DND-41 (cell line): ENCODE results near the gene SH3BP2.

Experiments
- ATAC-seq: fragments of 200-7000 bp; cut with Tn5 transposase; 3 replicates; pipeline ENCODE4 v1.9.1; 2021; ENCODE audit warnings: low read depth; ENCODE audit not compliant: insufficient read depth
- DNase-seq: peaks from one replicate; pipeline ENCODE4 v3.0.0-alpha.2; 2020
- H2AFZ ChIP-seq: 2 replicates; pipeline ENCODE4 v1.6.0; 2012; ENCODE audit warnings: low read depth, low read length
- H3K27ac ChIP-seq: 2 replicates; pipeline ENCODE4 v1.5.1; 2012; ENCODE audit warnings: low read length, inconsistent platforms
- H3K27me3 ChIP-seq: fragments of 200-600 bp; sonication (generic); 2 replicates; pipeline ENCODE4 v1.6.0; 2012; ENCODE audit warnings: low read length, mild to moderate bottlenecking, inconsistent platforms; ENCODE audit not compliant: insufficient read depth, poor library complexity
- H3K36me3 ChIP-seq: 2 replicates; pipeline ENCODE4 v1.5.1; 2012; ENCODE audit warnings: low read length, inconsistent platforms; ENCODE audit not compliant: insufficient read depth
- H3K4me1 ChIP-seq: 2 replicates; pipeline ENCODE4 v1.5.1; 2012; ENCODE audit warnings: mild to moderate bottlenecking, low read length; ENCODE audit not compliant: insufficient read depth
- H3K4me2 ChIP-seq: 2 replicates; pipeline ENCODE4 v1.6.0; 2012; ENCODE audit warnings: mild to moderate bottlenecking, moderate library complexity, low read length, inconsistent platforms; ENCODE audit not compliant: insufficient read depth
- H3K4me3 ChIP-seq, 2 experiments: fragments of 200-600 bp in 1 of 2; shearing (Covaris generic) in 1 of 2; 2 replicates each; pipeline ENCODE4 v1.5.1; 2012 to 2016; ENCODE audit warnings: inconsistent platforms in 2 of 2, low read length in 2 of 2, mild to moderate bottlenecking in 2 of 2, low read depth in 1 of 2, moderate library complexity in 1 of 2
- H3K79me2 ChIP-seq: 2 replicates; pipeline ENCODE4 v1.6.0; 2012; ENCODE audit warnings: low read length, inconsistent platforms; ENCODE audit not compliant: insufficient read depth
- H3K9ac ChIP-seq: 2 replicates; pipeline ENCODE4 v1.6.0; 2012; ENCODE audit warnings: low read depth, mild to moderate bottlenecking, inconsistent platforms, low read length, moderate library complexity
- H3K9me3 ChIP-seq: 2 replicates; pipeline ENCODE4 v1.5.1; 2012; ENCODE audit warnings: low read length, moderate library complexity, mild to moderate bottlenecking, inconsistent platforms; ENCODE audit not compliant: insufficient read depth, severe bottlenecking
- H4K20me1 ChIP-seq: 2 replicates; pipeline ENCODE4 v1.6.0; 2012; ENCODE audit warnings: low read length; ENCODE audit not compliant: insufficient read depth
- EZH2 ChIP-seq: IDR thresholded peaks from 3 replicates; pipeline ENCODE4 v1.6.1; 2012; ENCODE audit warnings: borderline replicate concordance, low read depth, mild to moderate bottlenecking, moderate library complexity, low read length, inconsistent platforms; ENCODE audit not compliant: severe bottlenecking
- TF ChIP-seq, protein P1 (sequence below): IDR thresholded peaks from 2 replicates; pipeline ENCODE4 v1.5.1; 2012; ENCODE audit warnings: borderline replicate concordance, low read length, moderate library complexity, mild to moderate bottlenecking; ENCODE audit not compliant: poor library complexity, severe bottlenecking; ENCODE audit errors: extremely low read depth

SH3BP2 gene

DNA sequence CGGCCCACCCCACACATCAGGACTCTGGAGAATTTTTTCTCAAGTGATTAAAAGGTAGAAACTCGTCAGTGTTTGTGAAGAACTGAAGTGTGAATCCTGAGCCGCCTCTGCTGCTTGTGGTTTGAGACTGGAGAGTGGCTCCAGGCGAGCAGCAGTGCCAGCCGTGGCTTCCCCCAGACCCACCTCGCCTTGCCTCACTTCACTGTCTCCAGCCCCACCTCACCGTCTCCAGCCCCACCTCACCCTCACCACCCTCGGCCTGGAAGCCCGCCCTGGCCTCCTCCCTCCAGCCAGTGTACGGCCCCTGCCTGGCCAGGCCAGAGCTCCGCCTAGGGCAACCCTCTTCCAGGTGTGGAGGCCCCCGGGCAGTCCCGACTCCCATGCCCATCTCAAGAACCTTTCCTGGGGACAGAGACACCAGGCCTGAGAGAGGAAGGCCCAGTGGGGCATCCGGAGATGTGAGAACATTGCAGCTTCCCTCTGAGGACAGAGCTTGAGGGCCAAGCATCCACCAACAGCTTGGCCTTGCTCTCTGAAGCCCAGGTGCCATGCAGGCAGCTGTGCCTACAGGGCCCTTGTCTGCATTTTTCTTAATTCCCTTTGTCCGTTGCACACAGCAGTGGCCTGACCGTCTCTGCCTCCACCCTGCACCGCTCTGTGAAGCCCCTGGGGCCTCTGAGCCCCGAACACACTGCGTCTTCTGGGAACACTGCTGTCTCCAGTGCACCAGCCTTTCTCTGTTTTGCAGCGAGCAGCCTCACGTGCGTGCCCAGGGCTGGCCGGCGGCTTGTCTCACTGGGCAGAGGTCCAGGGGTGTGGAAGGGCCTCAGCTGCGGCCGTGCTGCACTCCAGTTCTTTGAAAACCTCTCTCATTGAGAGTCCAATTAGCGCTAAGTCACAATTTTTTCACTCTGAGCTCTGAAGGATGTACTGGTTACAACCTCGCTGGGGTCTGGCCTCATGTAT, 13.8 kb downstream of the SH3BP2 start:
- Histone ChIP-seq H3K4me1 (peaks cover 5% of the 10 kb centered on the region), H2AFZ (no peak overlapping the region), H4K20me1 (no peaks in the 10 kb centered on the region; the same call in 1 of the 2 replicates), H3K79me2 (no peaks in the 10 kb centered on the region), H3K4me3 (no peak overlapping the region), H3K27ac (no peak overlapping the region), H3K9ac (no peak overlapping the region), H3K27me3 (no peaks in the 10 kb centered on the region), H3K4me2 (no peak overlapping the region), H3K36me3 (no peaks in the 10 kb centered on the region), H3K9me3 (no peaks in the 10 kb centered on the region)
- ATAC-seq, result no peak
- no peak for DNase-seq
- TF ChIP-seq EZH2, result no peak
- TF ChIP-seq, protein P1, sequence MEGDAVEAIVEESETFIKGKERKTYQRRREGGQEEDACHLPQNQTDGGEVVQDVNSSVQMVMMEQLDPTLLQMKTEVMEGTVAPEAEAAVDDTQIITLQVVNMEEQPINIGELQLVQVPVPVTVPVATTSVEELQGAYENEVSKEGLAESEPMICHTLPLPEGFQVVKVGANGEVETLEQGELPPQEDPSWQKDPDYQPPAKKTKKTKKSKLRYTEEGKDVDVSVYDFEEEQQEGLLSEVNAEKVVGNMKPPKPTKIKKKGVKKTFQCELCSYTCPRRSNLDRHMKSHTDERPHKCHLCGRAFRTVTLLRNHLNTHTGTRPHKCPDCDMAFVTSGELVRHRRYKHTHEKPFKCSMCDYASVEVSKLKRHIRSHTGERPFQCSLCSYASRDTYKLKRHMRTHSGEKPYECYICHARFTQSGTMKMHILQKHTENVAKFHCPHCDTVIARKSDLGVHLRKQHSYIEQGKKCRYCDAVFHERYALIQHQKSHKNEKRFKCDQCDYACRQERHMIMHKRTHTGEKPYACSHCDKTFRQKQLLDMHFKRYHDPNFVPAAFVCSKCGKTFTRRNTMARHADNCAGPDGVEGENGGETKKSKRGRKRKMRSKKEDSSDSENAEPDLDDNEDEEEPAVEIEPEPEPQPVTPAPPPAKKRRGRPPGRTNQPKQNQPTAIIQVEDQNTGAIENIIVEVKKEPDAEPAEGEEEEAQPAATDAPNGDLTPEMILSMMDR, result no peak

DNA sequence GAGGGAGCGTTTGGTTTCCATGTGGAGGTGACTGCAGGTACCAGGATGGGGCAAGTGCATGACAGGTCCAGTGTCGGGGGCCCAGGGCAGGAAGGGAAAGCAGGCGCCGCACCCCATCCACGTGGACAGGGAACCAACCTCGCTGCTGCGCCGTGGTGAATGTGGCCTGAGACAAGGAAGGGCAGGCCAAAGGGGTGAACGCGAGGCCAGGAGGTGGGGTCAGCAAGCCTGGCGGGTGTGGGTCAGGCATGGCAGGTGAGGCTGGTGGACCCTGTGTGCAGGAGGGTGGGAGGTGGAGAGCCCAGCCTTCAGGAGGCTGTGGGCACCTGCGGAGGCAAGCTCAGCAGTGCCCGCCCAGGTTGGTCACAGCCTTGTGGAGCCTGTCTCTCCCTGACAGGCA, 14.7 kb downstream of the SH3BP2 start:
- no peak for ATAC-seq
- TF ChIP-seq EZH2, result no peak
- TF ChIP-seq, protein P1, result no peak

GRCh38 chr4:2808001-2808400, 15.1 kb downstream of the SH3BP2 start:
- Histone ChIP-seq H3K9ac (no peak overlapping the region), H3K79me2 (no peaks in the 10 kb centered on the region), H3K4me1 (peaks cover 18% of the 10 kb centered on the region), H2AFZ (no peak overlapping the region), H3K36me3 (no peaks in the 10 kb centered on the region), H3K4me2 (no peak overlapping the region), H3K27ac (no peak overlapping the region), H3K27me3 (no peaks in the 10 kb centered on the region), H3K9me3 (no peaks in the 10 kb centered on the region), H3K4me3 (no peak overlapping the region), H4K20me1 (no peaks in the 10 kb centered on the region; the same call in 1 of the 2 replicates)
- DNase-seq, result no peak
- ATAC-seq, result no peak
- TF ChIP-seq EZH2, result no peak
- TF ChIP-seq, protein P1, result no peak

More for the DNA sequence above, 14.7 kb downstream of the SH3BP2 start:
- Histone ChIP-seq H3K36me3 (no peaks in the 10 kb centered on the region), H3K4me2 (no peak overlapping the region), H3K4me1 (peaks cover 14% of the 10 kb centered on the region), H3K79me2 (no peaks in the 10 kb centered on the region), H3K9me3 (no peaks in the 10 kb centered on the region), H3K27ac (no peak overlapping the region), H3K9ac (no peak overlapping the region), H3K4me3 (no peak overlapping the region), H4K20me1 (no peaks in the 10 kb centered on the region; the same call in 1 of the 2 replicates), H3K27me3 (no peaks in the 10 kb centered on the region), H2AFZ (no peak overlapping the region)
- DNase-seq, result no peak
